ENCODE measurements around the gene ASTN2. TPM values are rescaled to one million over a fixed set of nuclear protein-coding genes. Genes with fewer than 3 reads are reported as not detected.

The ASTN2 gene
- total RNA-seq, 1 donor from 2014 or later, result 13.6 TPM

DNA sequence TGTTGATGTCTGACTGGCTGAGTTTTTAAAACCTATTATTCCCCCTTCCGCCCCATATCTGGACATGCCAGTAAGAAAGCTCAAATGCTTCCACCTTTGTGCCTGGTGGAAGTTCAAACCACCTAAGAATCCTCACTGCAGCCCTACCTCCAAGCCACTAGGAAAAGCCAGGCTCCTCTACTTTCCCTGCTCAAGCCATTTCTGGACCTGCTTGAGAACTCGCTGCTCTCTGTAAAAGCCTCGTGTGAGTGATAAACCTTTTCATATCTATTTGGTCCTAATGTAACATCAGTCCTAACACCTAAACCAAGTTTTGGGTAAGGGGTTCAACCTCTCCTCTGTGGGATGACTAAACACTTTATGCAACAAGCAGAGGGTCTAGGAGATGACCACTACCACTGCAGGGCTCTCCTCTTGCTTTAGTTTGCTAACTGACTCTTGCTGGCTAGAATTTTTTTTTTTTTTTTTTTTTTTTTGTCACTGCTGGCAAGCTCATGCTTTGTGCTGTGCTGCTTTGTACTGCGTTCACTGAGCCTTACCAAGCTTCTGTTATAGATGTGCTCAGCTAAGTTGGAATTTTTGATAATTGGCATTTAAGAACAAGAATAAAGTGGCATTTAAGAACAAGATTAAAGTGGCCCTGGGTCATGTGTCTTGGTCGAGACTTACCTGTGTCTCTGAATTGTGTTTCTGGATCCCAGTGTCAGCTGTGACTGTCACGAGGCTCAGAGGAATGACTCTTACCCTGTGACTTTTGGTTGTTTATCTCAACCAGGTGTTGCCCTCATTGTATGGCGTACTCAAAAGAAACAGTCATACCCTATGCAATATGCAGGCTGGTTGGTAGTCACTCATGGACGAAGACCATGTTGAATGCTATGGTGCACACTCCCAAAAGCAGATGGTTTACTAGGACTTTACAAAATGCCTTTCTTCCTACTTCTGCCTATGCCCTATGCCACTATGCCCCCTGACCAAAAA, 708.3 kb downstream of the ASTN2 start:
- DNase-seq (ENCODE audit: low read depth) (no peak), FAIRE-seq (no peak)
- Histone ChIP-seq H3K4me2 (ENCODE audit: low read length) (no peak overlapping the region), H2AFZ (ENCODE audit: low read depth, low read length) (no peak overlapping the region), H3K9me3 (ENCODE audit: insufficient read depth, low read depth, low read length) (no peaks in the 10 kb centered on the region), H3K79me2 (ENCODE audit: insufficient read depth, low read length) (peaks cover 14% of the 10 kb centered on the region), H3K36me3 (ENCODE audit: insufficient read depth, low read length) (no peaks in the 10 kb centered on the region), H3K27ac (ENCODE audit: low read depth, low read length) (no peak overlapping the region), H3K4me1 (ENCODE audit: insufficient read depth, low read length) (no peaks in the 10 kb centered on the region), H3K9ac (ENCODE audit: low read length) (no peak overlapping the region), H3K27me3 (ENCODE audit: insufficient read depth, low read length) (no peaks in the 10 kb centered on the region), H4K20me1 (ENCODE audit: insufficient read depth, low read length) (peaks cover 26% of the 10 kb centered on the region), H3K4me3 (ENCODE audit: insufficient read depth, low read depth, low read length) (no peak overlapping the region)
- Mint-ChIP-seq H3K36me3 (ENCODE audit: low read depth, unreplicated experiment) (peaks cover under 1% of the 10 kb centered on the region), H3K27ac (ENCODE audit: unreplicated experiment) (peak overlapping the region; percentile 34), H3K9me3 (ENCODE audit: unreplicated experiment) (peaks cover 1% of the 10 kb centered on the region), H3K4me3 (ENCODE audit: unreplicated experiment) (no peak overlapping the region), H3K4me1 (ENCODE audit: low read depth, unreplicated experiment) (peaks cover 8% of the 10 kb centered on the region), H3K27me3 (ENCODE audit: low read depth, unreplicated experiment) (no peaks in the 10 kb centered on the region)
- TF ChIP-seq EZH2 (IDR thresholded peaks at IDR 0.05; ENCODE audit: insufficient read depth, low read length) (no peak), CTCF (IDR thresholded peaks at IDR 0.05; ENCODE audit: insufficient read depth, low read depth, low read length) (no peak)

GRCh38 chr9:116705531-116705930, 709.3 kb downstream of the ASTN2 start:
- H3K4me1 ChIP-seq (ENCODE audit: insufficient read depth, low read length), result no peaks in the 10 kb centered on the region
- peaks cover 25% of the 10 kb centered on the region for H3K79me2 ChIP-seq (ENCODE audit: insufficient read depth, low read length)
- H3K4me1 Mint-ChIP-seq (ENCODE audit: low read depth, unreplicated experiment), result peaks cover 11% of the 10 kb centered on the region
- no peak for FAIRE-seq
- H3K4me3 Mint-ChIP-seq (ENCODE audit: unreplicated experiment), result no peak overlapping the region
- no peaks in the 10 kb centered on the region for H3K9me3 ChIP-seq (ENCODE audit: insufficient read depth, low read depth, low read length)
- H2AFZ ChIP-seq (ENCODE audit: low read depth, low read length), result no peak overlapping the region
- peaks cover 6% of the 10 kb centered on the region for H3K36me3 ChIP-seq (ENCODE audit: insufficient read depth, low read length)
- H3K9ac ChIP-seq (ENCODE audit: low read length), result no peak overlapping the region
- H3K9me3 Mint-ChIP-seq (ENCODE audit: unreplicated experiment), result peaks cover 1% of the 10 kb centered on the region
- DNase-seq (ENCODE audit: low read depth), result no peak
- no peaks in the 10 kb centered on the region for H3K27me3 Mint-ChIP-seq (ENCODE audit: low read depth, unreplicated experiment)
- H3K27ac Mint-ChIP-seq (ENCODE audit: unreplicated experiment), result no peak overlapping the region
- H3K27ac ChIP-seq (ENCODE audit: low read depth, low read length), result no peak overlapping the region
- no peak overlapping the region for H3K4me3 ChIP-seq (ENCODE audit: insufficient read depth, low read depth, low read length)
- H3K4me2 ChIP-seq (ENCODE audit: low read length), result no peak overlapping the region
- no peaks in the 10 kb centered on the region for H3K27me3 ChIP-seq (ENCODE audit: insufficient read depth, low read length)
- H3K36me3 Mint-ChIP-seq (ENCODE audit: low read depth, unreplicated experiment), result peaks cover 7% of the 10 kb centered on the region
- TF ChIP-seq EZH2 (IDR thresholded peaks at IDR 0.05; ENCODE audit: insufficient read depth, low read length) (no peak), CTCF (IDR thresholded peaks at IDR 0.05; ENCODE audit: insufficient read depth, low read depth, low read length) (no peak)
- peaks cover 37% of the 10 kb centered on the region for H4K20me1 ChIP-seq (ENCODE audit: insufficient read depth, low read length)

GRCh38 chr9:116704470-116704869, 710.4 kb downstream of the ASTN2 start:
- peaks cover 36% of the 10 kb centered on the region for H3K79me2 ChIP-seq (ENCODE audit: insufficient read depth, low read length)
- TF ChIP-seq CTCF (IDR thresholded peaks at IDR 0.05; ENCODE audit: insufficient read depth, low read depth, low read length), result no peak
- no peak for TF ChIP-seq EZH2 (IDR thresholded peaks at IDR 0.05; ENCODE audit: insufficient read depth, low read length)
- no peak overlapping the region for H3K4me3 Mint-ChIP-seq (ENCODE audit: unreplicated experiment)

More at GRCh38 chr9:116704470-116704869, 710.4 kb downstream of the ASTN2 start:
- H3K36me3 ChIP-seq (ENCODE audit: insufficient read depth, low read length), result peaks cover 16% of the 10 kb centered on the region
- DNase-seq (ENCODE audit: low read depth) (no peak), FAIRE-seq (no peak)
- no peak overlapping the region for H3K4me2 ChIP-seq (ENCODE audit: low read length)
- H2AFZ ChIP-seq (ENCODE audit: low read depth, low read length), result no peak overlapping the region
- H3K4me3 ChIP-seq (ENCODE audit: insufficient read depth, low read depth, low read length), result no peak overlapping the region
- H3K9me3 ChIP-seq (ENCODE audit: insufficient read depth, low read depth, low read length), result no peaks in the 10 kb centered on the region
- H3K4me1 ChIP-seq (ENCODE audit: insufficient read depth, low read length), result no peaks in the 10 kb centered on the region
- H3K27ac ChIP-seq (ENCODE audit: low read depth, low read length), result no peak overlapping the region
- Mint-ChIP-seq H3K36me3 (ENCODE audit: low read depth, unreplicated experiment) (peaks cover 8% of the 10 kb centered on the region), H3K27ac (ENCODE audit: unreplicated experiment) (no peak overlapping the region), H3K4me1 (ENCODE audit: low read depth, unreplicated experiment) (peaks cover 11% of the 10 kb centered on the region), H3K27me3 (ENCODE audit: low read depth, unreplicated experiment) (no peaks in the 10 kb centered on the region), H3K9me3 (ENCODE audit: unreplicated experiment) (no peaks in the 10 kb centered on the region)
- H3K27me3 ChIP-seq (ENCODE audit: insufficient read depth, low read length), result no peaks in the 10 kb centered on the region
- no peak overlapping the region for H3K9ac ChIP-seq (ENCODE audit: low read length)
- H4K20me1 ChIP-seq (ENCODE audit: insufficient read depth, low read length), result peaks cover 47% of the 10 kb centered on the region
